Spleen (tissue), 11 donors: ENCODE results near the gene LCE1F. TPM values are rescaled to one million over a fixed set of nuclear protein-coding genes. Genes with fewer than 3 reads are reported as not detected.

Experiments used
- DNase-seq: peaks from one replicate; pipeline ENCODE4 v3.0.0-alpha.2; 2020
- H3K27ac ChIP-seq, 8 donors: fragments of 200-600 bp; sonication (generic) in 7 of 8; 1 replicate in 4 of 8; 2 replicates in 4 of 8; pipeline versions ENCODE4 v1.5.0 to v1.8.0; 2016 to 2021; ENCODE audit warnings: inconsistent platforms in 4 of 8, mild to moderate bottlenecking in 4 of 8, moderate library complexity in 1 of 8
- H3K27me3 ChIP-seq, 7 donors: fragments of 200-600 bp; sonication (generic) in 6 of 7; replicated peaks in 1 of 7; 1 replicate in 4 of 7; 2 replicates in 3 of 7; pipeline versions ENCODE4 v1.5.0 to v1.8.0; 2016 to 2021; ENCODE audit warnings: inconsistent platforms in 3 of 7, mild to moderate bottlenecking in 1 of 7
- H3K36me3 ChIP-seq, 6 donors: fragments of 200-600 bp; sonication (generic) in 5 of 6; 1 replicate in 4 of 6; 2 replicates in 2 of 6; pipeline versions ENCODE4 v1.5.0 to v1.8.0; 2016 to 2021; ENCODE audit warnings: inconsistent platforms in 2 of 6
- H3K4me1 ChIP-seq, 6 donors: fragments of 200-600 bp; sonication (generic) in 5 of 6; 1 replicate in 3 of 6; 2 replicates in 3 of 6; pipeline versions ENCODE4 v1.5.0 to v1.8.0; 2016 to 2021; ENCODE audit warnings: inconsistent platforms in 3 of 6
- H3K4me3 ChIP-seq, 8 donors: fragments of 200-600 bp; sonication (generic) in 7 of 8; 1 replicate in 4 of 8; 2 replicates in 4 of 8; pipeline versions ENCODE4 v1.5.0 to v1.8.0; 2016 to 2021; ENCODE audit warnings: inconsistent platforms in 4 of 8, mild to moderate bottlenecking in 4 of 8, moderate library complexity in 2 of 8
- H3K9me3 ChIP-seq, 8 donors: fragments of 200-600 bp; sonication (generic) in 7 of 8; 1 replicate in 4 of 8; 2 replicates in 4 of 8; pipeline versions ENCODE4 v1.5.0 to v1.8.0; 2016 to 2021; ENCODE audit warnings: inconsistent platforms in 4 of 8
- POLR2A ChIP-seq, 3 donors: fragments of 450-650 bp; IDR thresholded peaks; one replicate each; pipeline ENCODE4 v1.5.1; 2017; ENCODE audit warnings: antibody characterized with exemption in 3 of 3, mild to moderate bottlenecking in 1 of 3
- POLR2AphosphoS5 ChIP-seq, 3 donors: sonication (generic); formaldehyde crosslinking; IDR thresholded peaks; one replicate each; pipeline ENCODE4 v1.5.1; 2017; ENCODE audit warnings: antibody characterized with exemption in 3 of 3
- WGBS, 5 donors: extraction: QIAGEN DNeasy Blood & Tissue Kit in 3 of 5; methylation state at CpG; one replicate each; pipeline versions ENCODE4 v1.1.5 to v1.1.7; 2013 to 2018; 5-methylcytosine and 5-hydroxymethylcytosine counted together
- intact Hi-C: fragments of 100-400 bp; cut with DNase I; formaldehyde crosslinking; loops from one replicate; pipeline ENCODE4 v1.15.0; 2023; ENCODE audit warnings: low total_unique reads
- polyA plus RNA-seq, 3 donors: library from polyadenylated mRNA; stranded (reverse); fragments of 200-250 nt; gene quantifications; one replicate each; pipeline ENCODE4 v1.2.1, GENCODE V29; 2013
- total RNA-seq, 7 donors: library from RNA; depleted of rRNA in 3 of 7; stranded (reverse); fragments of >200 nt in 3 of 7; fragmentation: NEBNext Ultra II Directional in 4 of 7; extraction: Animal tissue kit (Norgen Biotek cat#: 25700) in 4 of 7; gene quantifications; one replicate each; pipeline versions ENCODE4 v1.1.0 to v1.2.1, GENCODE V29; 2016 to 2021
- TF ChIP-seq, protein P1 (sequence below), 11 experiments: fragments of 200-600 bp in 7 of 11; fragments of 450-650 bp in 4 of 11; sonication (generic) in 4 of 11; IDR thresholded peaks in 8 of 11; conservative IDR thresholded peaks in 3 of 11; 1 replicate in 7 of 11; 2 replicates in 4 of 11; pipeline versions ENCODE4 v1.4.0 to v1.8.0; 2016 to 2021; ENCODE audit warnings: antibody characterized with exemption in 11 of 11, inconsistent platforms in 4 of 11, mild to moderate bottlenecking in 1 of 11
- donor health status: healthy with polysubstance abuse.
- donor health status: DM: no; HTN: no; CAD: no; lungs with moderate emphysema.
- donor health status: DM: no; HTN: no; CAD: no.
- donor health status: Bipolar disorder and iron deficiency.
- donor health status: healthy.
- donor health status: DM: no; HTN: no; CAD: no.
- donor health status: DM: yes; HTN: yes; CAD: no.

LCE1F gene
- total and polyA plus RNA-seq, 10 donors, result not detected

DNA sequence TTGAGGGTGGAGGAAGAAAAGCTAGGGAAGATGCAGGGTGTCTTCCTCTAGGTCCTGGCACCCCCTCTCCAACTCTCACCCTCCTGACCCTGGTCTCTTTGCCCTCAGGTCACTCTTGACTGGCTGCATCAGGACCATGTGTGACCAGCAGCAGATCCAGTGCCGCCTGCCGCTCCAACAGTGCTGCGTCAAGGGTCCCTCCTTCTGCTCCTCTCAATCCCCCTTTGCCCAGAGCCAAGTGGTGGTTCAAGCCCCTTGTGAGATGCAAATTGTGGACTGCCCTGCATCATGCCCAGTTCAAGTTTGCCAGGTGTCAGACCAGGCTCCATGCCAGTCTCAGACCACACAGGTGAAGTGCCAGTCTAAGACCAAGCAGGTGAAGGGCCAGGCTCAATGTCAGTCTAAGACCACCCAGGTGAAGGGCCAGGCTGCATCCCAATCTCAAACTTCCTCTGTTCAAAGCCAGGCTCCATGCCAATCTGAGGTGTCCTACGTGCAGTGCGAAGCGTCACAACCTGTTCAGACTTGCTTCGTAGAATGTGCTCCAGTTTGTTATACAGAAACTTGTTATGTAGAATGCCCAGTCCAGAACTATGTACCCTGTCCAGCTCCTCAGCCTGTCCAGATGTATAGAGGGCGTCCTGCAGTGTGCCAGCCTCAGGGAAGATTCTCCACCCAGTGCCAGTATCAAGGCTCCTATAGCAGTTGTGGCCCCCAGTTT lies 15.3 kb upstream of the LCE1F start:
- no peaks in the 10 kb centered on the region for H3K36me3 ChIP-seq
- H3K4me1 ChIP-seq, result no peaks in the 10 kb centered on the region
- H3K27ac ChIP-seq, result no peak overlapping the region
- no peaks in the 10 kb centered on the region for H3K9me3 ChIP-seq
- no peak overlapping the region for H3K4me3 ChIP-seq
- DNase-seq, result no peak
- TF ChIP-seq POLR2A (IDR thresholded peaks at IDR 0.05) (no peak), POLR2AphosphoS5 (IDR thresholded peaks at IDR 0.05) (no peak)
- TF ChIP-seq, protein P1, sequence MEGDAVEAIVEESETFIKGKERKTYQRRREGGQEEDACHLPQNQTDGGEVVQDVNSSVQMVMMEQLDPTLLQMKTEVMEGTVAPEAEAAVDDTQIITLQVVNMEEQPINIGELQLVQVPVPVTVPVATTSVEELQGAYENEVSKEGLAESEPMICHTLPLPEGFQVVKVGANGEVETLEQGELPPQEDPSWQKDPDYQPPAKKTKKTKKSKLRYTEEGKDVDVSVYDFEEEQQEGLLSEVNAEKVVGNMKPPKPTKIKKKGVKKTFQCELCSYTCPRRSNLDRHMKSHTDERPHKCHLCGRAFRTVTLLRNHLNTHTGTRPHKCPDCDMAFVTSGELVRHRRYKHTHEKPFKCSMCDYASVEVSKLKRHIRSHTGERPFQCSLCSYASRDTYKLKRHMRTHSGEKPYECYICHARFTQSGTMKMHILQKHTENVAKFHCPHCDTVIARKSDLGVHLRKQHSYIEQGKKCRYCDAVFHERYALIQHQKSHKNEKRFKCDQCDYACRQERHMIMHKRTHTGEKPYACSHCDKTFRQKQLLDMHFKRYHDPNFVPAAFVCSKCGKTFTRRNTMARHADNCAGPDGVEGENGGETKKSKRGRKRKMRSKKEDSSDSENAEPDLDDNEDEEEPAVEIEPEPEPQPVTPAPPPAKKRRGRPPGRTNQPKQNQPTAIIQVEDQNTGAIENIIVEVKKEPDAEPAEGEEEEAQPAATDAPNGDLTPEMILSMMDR (IDR thresholded peaks at IDR 0.05 in 8 of 11, conservative IDR thresholded peaks at IDR 0.05 in 3 of 11), result no peak
- intact Hi-C loops, result no loop called here
- peaks cover 0 to 44% (median 0%) of the 10 kb centered on the region in 7 donors for H3K27me3 ChIP-seq
- whole genome bisulfite sequencing, 5 donors, result 73 to 88% (median 87%) methylated on average over 7 to 8 of the region's 8 CpGs

GRCh38 chr1:152760551-152761190 lies 14.3 kb upstream of the LCE1F start:
- Histone ChIP-seq H3K36me3 (no peaks in the 10 kb centered on the region), H3K4me3 (no peak overlapping the region), H3K4me1 (no peaks in the 10 kb centered on the region), H3K27ac (no peak overlapping the region), H3K27me3 (peaks cover 0 to 49% (median 0%) of the 10 kb centered on the region in 7 donors), H3K9me3 (no peaks in the 10 kb centered on the region)
- TF ChIP-seq POLR2A (IDR thresholded peaks at IDR 0.05) (no peak), POLR2AphosphoS5 (IDR thresholded peaks at IDR 0.05) (no peak)
- TF ChIP-seq, protein P1 (IDR thresholded peaks at IDR 0.05 in 8 of 11, conservative IDR thresholded peaks at IDR 0.05 in 3 of 11), result no peak
- no peak for DNase-seq
- 90 to 92% (median 90%) methylated on average over 31 of the region's 31 CpGs for WGBS, 5 donors
- intact Hi-C loops, result no loop called here

- Histone ChIP-seq H3K9me3 (no peaks in the 10 kb centered on the region), H3K27me3 (peaks cover 0 to 40% (median 0%) of the 10 kb centered on the region in 7 donors), H3K27ac (no peak overlapping the region), H3K4me1 (no peaks in the 10 kb centered on the region), H3K36me3 (no peaks in the 10 kb centered on the region), H3K4me3 (no peak overlapping the region)
- TF ChIP-seq POLR2A (IDR thresholded peaks at IDR 0.05), result no peak
- TF ChIP-seq POLR2AphosphoS5 (IDR thresholded peaks at IDR 0.05), result no peak
- TF ChIP-seq, protein P1 (IDR thresholded peaks at IDR 0.05 in 8 of 11, conservative IDR thresholded peaks at IDR 0.05 in 3 of 11), result no peak
- WGBS, 5 donors, result 76 to 91% (median 85%) methylated on average over 3 of the region's 3 CpGs
- DNase-seq, result no peak
- intact Hi-C loops, result no loop called here
Measured at GRCh38 chr1:152761609-152762213, 13.2 kb upstream of the LCE1F start.
